Calu3 (cell line): ENCODE measurements around the gene ATP2C2. TPM values are rescaled to one million over a fixed set of nuclear protein-coding genes. Genes with fewer than 3 reads are reported as not detected.

Source experiments
- BruUV-seq: library from RNA; stranded (reverse); fragments of 400-500 nt; replicated peaks from 2 replicates; lab custom pipeline; 2021; lab: Mats Ljungman, UMichigan
- CTCF ChIA-PET: fragments of 300-600 bp; sonication (Branson Sonifier 250); formaldehyde crosslinking; loops from one replicate; lab custom pipeline; 2022; ENCODE audit warnings: antibody characterized with exemption; lab: Charles Lee
- DNase-seq: peaks from one replicate; pipeline ENCODE4 v3.0.0; 2022
- H3K27ac Mint-ChIP-seq: one replicate; pipeline ENCODE4 v1.8.0; 2022; ENCODE audit warnings: mixed read lengths; ENCODE audit not compliant: unreplicated experiment
- H3K27me3 Mint-ChIP-seq: one replicate; pipeline ENCODE4 v1.8.0; 2022; ENCODE audit warnings: mixed read lengths; ENCODE audit not compliant: unreplicated experiment
- H3K36me3 Mint-ChIP-seq: one replicate; pipeline ENCODE4 v1.8.0; 2022; ENCODE audit warnings: mild to moderate bottlenecking, moderate library complexity, mixed read lengths; ENCODE audit not compliant: insufficient read depth, unreplicated experiment
- H3K4me1 Mint-ChIP-seq: one replicate; pipeline ENCODE4 v1.8.0; 2022; ENCODE audit warnings: mild to moderate bottlenecking, low read depth, mixed read lengths; ENCODE audit not compliant: unreplicated experiment
- H3K4me3 Mint-ChIP-seq: one replicate; pipeline ENCODE4 v1.8.0; 2022; ENCODE audit warnings: mild to moderate bottlenecking, low read depth, moderate library complexity, mixed read lengths; ENCODE audit not compliant: unreplicated experiment
- H3K9me3 Mint-ChIP-seq: one replicate; pipeline ENCODE4 v1.8.0; 2022; ENCODE audit warnings: low read depth, mixed read lengths; ENCODE audit not compliant: unreplicated experiment
- CTCF ChIP-seq: fragments of 200-600 bp; IDR thresholded peaks from one replicate; pipeline ENCODE4 v1.8.0; 2022; ENCODE audit warnings: antibody characterized with exemption; ENCODE audit not compliant: unreplicated experiment
- intact Hi-C: fragments of 100-400 bp; cut with micrococcal nuclease; formaldehyde crosslinking; loops from one replicate; pipeline ENCODE4 v1.10.0; 2022; ENCODE audit not compliant: unreplicated experiment
- total RNA-seq: library from RNA; stranded (reverse); gene quantifications from 2 replicates; pipeline ENCODE4 v1.2.3, GENCODE V29; 2022

ATP2C2 gene
- total RNA-seq, 1 experiment from 2014 or later = 30.5 TPM

DNA sequence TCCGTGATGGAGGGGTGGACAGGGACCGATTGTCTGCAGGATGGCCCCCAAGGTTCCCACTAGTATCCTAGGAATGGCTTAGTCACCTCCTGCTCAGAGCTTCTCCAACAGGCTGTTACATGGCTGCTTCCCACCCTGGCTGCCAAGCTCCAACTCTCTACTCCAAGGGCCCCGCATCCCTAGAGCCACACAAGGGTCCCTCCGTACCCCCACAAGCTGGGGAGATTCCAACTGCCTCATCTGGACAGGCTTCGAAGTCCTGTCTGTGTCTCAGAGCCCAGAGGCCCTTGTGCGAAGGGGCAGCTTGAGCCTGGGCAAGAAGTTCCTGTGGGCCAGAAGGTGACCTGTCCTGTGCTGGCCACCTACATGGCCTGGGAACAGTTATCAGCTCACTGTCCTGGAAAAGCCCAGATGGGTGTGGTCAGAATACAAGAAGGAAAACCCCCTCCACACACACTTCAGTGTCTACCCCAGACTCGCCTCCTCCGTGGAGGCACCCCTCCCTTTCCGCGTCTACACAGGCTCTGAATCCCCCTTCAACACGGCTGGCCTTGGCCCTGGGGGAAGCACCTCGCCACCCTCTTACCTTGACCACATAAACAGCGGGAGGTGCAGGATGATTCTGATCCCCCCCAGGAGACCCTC is 135.5 kb downstream of the ATP2C2 start:
- no peak for TF ChIP-seq CTCF
- peaks cover 62% of the 10 kb centered on the region for H3K4me1 Mint-ChIP-seq

GRCh38 chr16:84504420-84505248 is 136.3 kb downstream of the ATP2C2 start, which contains the start of gene MEAK7:
Gene MEAK7 (minus strand): TSS chr16:84504659. CDS start chr16:84498086, 6,573 bp downstream.
- H3K4me1 Mint-ChIP-seq = peaks cover 62% of the 10 kb centered on the region
- CTCF ChIA-PET = interaction anchor here (1.1 to 2.0 kb wide), 4 partner anchors 8 to 138 kb away, joined by 3 to 12 read pairs (median 6); no protein-coding TSS in a partner anchor
- no peak for TF ChIP-seq CTCF
- peaks cover 34% of the 10 kb centered on the region for H3K36me3 Mint-ChIP-seq
- no peaks in the 10 kb centered on the region for H3K9me3 Mint-ChIP-seq
- DNase-seq = peak; percentile 100
- no peaks in the 10 kb centered on the region for H3K27me3 Mint-ChIP-seq
- H3K4me3 Mint-ChIP-seq = peak within 1 kb of the TSS; percentile 91
- intact Hi-C loops = no loop called here
- BruUV-seq = TSS peak; percentile 55
- peak within 1 kb of the TSS; percentile 70 for H3K27ac Mint-ChIP-seq

More for the DNA sequence above, 135.5 kb downstream of the ATP2C2 start:
- BruUV-seq = no TSS peak
- H3K27me3 Mint-ChIP-seq = no peaks in the 10 kb centered on the region
- H3K27ac Mint-ChIP-seq = peak overlapping the region; percentile 70
- H3K4me3 Mint-ChIP-seq = peak overlapping the region; percentile 91
- CTCF ChIA-PET = interaction anchor here (0.6 to 1.1 kb wide), 2 partner anchors 18 to 213 kb away, joined by 3 to 7 read pairs; no protein-coding TSS in a partner anchor
- no peak for DNase-seq
- peaks cover 34% of the 10 kb centered on the region for H3K36me3 Mint-ChIP-seq
- intact Hi-C loops = no loop called here
- H3K9me3 Mint-ChIP-seq = no peaks in the 10 kb centered on the region

DNA sequence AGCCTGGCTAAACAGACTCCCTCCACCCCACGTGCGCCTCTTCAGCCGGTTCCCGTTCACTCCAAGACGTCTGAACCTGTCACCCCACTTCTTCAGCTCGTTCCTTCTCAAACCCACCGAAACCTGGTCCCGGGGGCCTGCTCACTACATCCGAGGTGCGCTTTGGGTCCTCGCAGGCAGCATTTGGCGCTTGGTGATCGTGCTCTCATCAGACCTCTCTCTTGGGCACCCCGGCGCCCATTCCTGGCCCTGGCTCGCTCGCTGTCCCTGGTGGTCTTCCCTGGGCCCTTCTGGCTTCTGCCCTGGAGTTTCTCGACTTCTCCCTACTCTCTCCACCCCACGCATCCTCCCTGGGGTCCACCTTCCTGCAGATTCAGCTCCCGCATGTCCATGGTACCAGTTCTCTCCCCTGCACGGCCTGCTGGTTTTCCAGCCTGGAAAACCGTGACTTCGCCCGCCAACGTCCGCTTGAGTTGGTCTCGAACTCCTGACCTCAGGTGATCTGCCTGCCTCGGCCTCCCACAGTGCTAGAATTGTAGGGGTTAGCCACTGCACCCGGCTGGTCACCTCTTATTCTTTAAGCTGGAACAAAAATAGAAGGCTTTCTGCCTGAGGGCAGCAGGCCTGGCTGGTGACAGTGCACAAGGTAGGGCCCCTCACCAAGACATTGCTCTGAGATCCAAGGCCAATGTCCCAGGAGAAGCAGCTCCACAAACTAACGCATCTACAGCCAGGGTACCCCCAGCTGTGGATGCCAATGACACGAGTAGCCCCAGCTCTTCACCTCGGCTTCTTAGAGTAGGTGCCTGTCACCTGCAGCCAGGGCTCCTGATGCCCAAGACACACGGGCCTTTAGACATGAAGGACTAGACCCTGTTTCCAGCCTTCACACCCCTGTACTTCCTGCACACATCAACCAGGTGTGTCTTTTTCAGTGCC is 137.2 kb downstream of the ATP2C2 start:
- H3K4me1 Mint-ChIP-seq = peaks cover 55% of the 10 kb centered on the region
- intact Hi-C loops = no loop called here
- TF ChIP-seq CTCF = no peak
- BruUV-seq = no TSS peak
- peak overlapping the region; percentile 91 for H3K4me3 Mint-ChIP-seq
- peak overlapping the region; percentile 70 for H3K27ac Mint-ChIP-seq
- CTCF ChIA-PET = interaction anchor here (0.6 to 2.0 kb wide), 10 partner anchors 9 to 237 kb away, joined by 3 to 12 read pairs (median 4); partner anchors contain the start of gene COTL1
- no peaks in the 10 kb centered on the region for H3K27me3 Mint-ChIP-seq
- DNase-seq = no peak
- peaks cover 34% of the 10 kb centered on the region for H3K36me3 Mint-ChIP-seq
- no peaks in the 10 kb centered on the region for H3K9me3 Mint-ChIP-seq
